ENCODE results near the gene TCHHL1. TPM values are rescaled to one million over a fixed set of nuclear protein-coding genes. Genes with fewer than 3 reads are reported as not detected.

Gene TCHHL1
- total and polyA plus RNA-seq, 10 of the 15 experiments (the other 5 are each of a cell fraction or from before 2014, with no cell fraction given): not detected

DNA sequence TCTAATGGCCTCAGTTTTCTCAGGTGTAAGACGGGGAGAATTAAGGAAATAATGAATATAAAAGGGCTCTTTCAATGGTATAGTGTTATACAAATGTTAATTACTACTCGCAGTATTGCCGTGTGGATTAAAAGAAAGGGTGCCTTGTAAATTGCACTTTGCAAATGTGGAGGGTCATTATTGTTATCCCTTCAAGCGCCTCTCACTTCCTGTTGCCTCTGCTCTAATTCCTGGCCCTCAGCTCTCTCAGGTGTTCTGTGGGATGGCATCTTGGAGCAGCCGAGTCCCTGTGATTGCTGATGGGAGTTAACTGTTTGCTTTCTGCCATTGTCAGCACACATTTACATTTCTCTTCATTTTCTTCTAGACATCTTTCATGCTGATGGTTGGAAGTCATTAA lies 45.0 kb downstream of the TCHHL1 start:
- SMC1A ChIA-PET (ENCODE audit: uncharacterized antibody, unreplicated experiment): no interaction called here
- Histone ChIP-seq H3K9me3 (replicated peaks; ENCODE audit: control insufficient read depth, insufficient read depth, low read length) (no peaks in the 10 kb centered on the region; the same call in 2 of the 3 replicates), H3K36me3 (ENCODE audit: control insufficient read depth in 2 of 2, insufficient read depth in 2 of 2, low read length in 1 of 2) (no peaks in the 10 kb centered on the region), H3K4me1 (ENCODE audit: control insufficient read depth, insufficient read depth, low read length) (peaks cover 15% of the 10 kb centered on the region), H3K79me2 (ENCODE audit: control insufficient read depth, insufficient read depth, low read length) (no peaks in the 10 kb centered on the region), H3K27me3 (replicated peaks in 1 of 2; ENCODE audit: control insufficient read depth in 2 of 2, insufficient read depth in 2 of 2, low read length in 1 of 2) (peaks cover 0 to 3% of the 10 kb centered on the region in 2 experiments; a peak in 1 of 4 replicates), H3K9ac (ENCODE audit: control insufficient read depth, insufficient read depth, low read length) (no peak overlapping the region), H3K4me3 (no peak overlapping the region), H3K27ac (ENCODE audit: control insufficient read depth, insufficient read depth) (no peak overlapping the region), H3K4me2 (ENCODE audit: control insufficient read depth, insufficient read depth) (no peak overlapping the region), H2AFZ (ENCODE audit: control insufficient read depth, low read depth, low read length) (no peak overlapping the region), H4K20me1 (ENCODE audit: control insufficient read depth, insufficient read depth) (no peaks in the 10 kb centered on the region)
- DNase-seq (ENCODE audit: low read depth, low spot score): no peak
- WGBS (ENCODE audit: insufficient coverage, insufficient replicate concordance, low lambda C conversion rate, missing lambda C conversion rate): 86% methylated on average over 5 of the region's 5 CpGs
- CTCF ChIA-PET: interaction anchor here (0.9 to 5.3 kb wide), 3 partner anchors 8 to 482 kb away, joined by 3 to 40 read pairs (median 3); partner anchors contain the start of gene S100A11
- intact Hi-C loops (cut with micrococcal nuclease; ENCODE audit: unreplicated experiment) (no loop called here), in situ Hi-C loops (cut with MboI) (no loop called here)
- ATAC-seq: no peak
- POLR2A ChIA-PET: no interaction called here
- no TSS peak for BruUV-seq (replicated peaks)
- TF ChIP-seq LARP7 (IDR thresholded peaks at IDR 0.05) (no peak), CHD1 (IDR thresholded peaks at IDR 0.05; ENCODE audit: low read depth, low read length) (no peak), MEF2A (IDR thresholded peaks at IDR 0.05; ENCODE audit: insufficient read depth, low read depth, low read length) (no peak), JUND (IDR thresholded peaks at IDR 0.05; ENCODE audit: low read depth, low read length) (no peak), ZSCAN29 (IDR thresholded peaks at IDR 0.05) (no peak), NBN (IDR thresholded peaks at IDR 0.05) (no peak), BMI1 (IDR thresholded peaks at IDR 0.05; ENCODE audit: borderline replicate concordance) (no peak), ZNF274 (IDR thresholded peaks at IDR 0.05; ENCODE audit: insufficient read depth, insufficient read length) (no peak), EP300 (IDR thresholded peaks at IDR 0.05; ENCODE audit: borderline replicate concordance in 1 of 2, control insufficient read depth in 1 of 2, low read depth in 2 of 2, low read length in 2 of 2) (no peak), NFYB (IDR thresholded peaks at IDR 0.05; ENCODE audit: insufficient read depth, low read depth, low read length) (no peak), FOS (IDR thresholded peaks at IDR 0.05; ENCODE audit: borderline replicate concordance, extremely low read depth, insufficient read length) (no peak)
- TF ChIP-seq, protein P1, sequence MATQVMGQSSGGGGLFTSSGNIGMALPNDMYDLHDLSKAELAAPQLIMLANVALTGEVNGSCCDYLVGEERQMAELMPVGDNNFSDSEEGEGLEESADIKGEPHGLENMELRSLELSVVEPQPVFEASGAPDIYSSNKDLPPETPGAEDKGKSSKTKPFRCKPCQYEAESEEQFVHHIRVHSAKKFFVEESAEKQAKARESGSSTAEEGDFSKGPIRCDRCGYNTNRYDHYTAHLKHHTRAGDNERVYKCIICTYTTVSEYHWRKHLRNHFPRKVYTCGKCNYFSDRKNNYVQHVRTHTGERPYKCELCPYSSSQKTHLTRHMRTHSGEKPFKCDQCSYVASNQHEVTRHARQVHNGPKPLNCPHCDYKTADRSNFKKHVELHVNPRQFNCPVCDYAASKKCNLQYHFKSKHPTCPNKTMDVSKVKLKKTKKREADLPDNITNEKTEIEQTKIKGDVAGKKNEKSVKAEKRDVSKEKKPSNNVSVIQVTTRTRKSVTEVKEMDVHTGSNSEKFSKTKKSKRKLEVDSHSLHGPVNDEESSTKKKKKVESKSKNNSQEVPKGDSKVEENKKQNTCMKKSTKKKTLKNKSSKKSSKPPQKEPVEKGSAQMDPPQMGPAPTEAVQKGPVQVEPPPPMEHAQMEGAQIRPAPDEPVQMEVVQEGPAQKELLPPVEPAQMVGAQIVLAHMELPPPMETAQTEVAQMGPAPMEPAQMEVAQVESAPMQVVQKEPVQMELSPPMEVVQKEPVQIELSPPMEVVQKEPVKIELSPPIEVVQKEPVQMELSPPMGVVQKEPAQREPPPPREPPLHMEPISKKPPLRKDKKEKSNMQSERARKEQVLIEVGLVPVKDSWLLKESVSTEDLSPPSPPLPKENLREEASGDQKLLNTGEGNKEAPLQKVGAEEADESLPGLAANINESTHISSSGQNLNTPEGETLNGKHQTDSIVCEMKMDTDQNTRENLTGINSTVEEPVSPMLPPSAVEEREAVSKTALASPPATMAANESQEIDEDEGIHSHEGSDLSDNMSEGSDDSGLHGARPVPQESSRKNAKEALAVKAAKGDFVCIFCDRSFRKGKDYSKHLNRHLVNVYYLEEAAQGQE (IDR thresholded peaks at IDR 0.05; ENCODE audit: low read depth, low read length): no peak
- RAD21 ChIA-PET (ENCODE audit: unreplicated experiment): no interaction called here
- FAIRE-seq: no peak
